Upper lobe of right lung (tissue), 1 donor: Measurements from ENCODE around the gene XYLT1. TPM values are rescaled to one million over a fixed set of nuclear protein-coding genes. Genes with fewer than 3 reads are reported as not detected.
"Not testable (repeated sequence)": the region's sequence is repeated elsewhere in the genome, so short reads cannot be mapped to it uniquely, and the experiment has no call there.

Experiments used
- ATAC-seq: fragments of 200-7000 bp; cut with Tn5 transposase; one replicate; pipeline ENCODE4 v1.9.1; 2020; ENCODE audit warnings: mild to moderate bottlenecking, moderate library complexity
- DNase-seq: peaks from one replicate; pipeline ENCODE4 v3.0.0-alpha.2; 2020
- H3K27ac ChIP-seq: fragments of 200-600 bp; one replicate; pipeline ENCODE4 v1.8.0; 2022
- H3K27me3 ChIP-seq: fragments of 200-600 bp; one replicate; pipeline ENCODE4 v1.8.0; 2022; ENCODE audit warnings: mild to moderate bottlenecking
- H3K36me3 ChIP-seq: fragments of 200-600 bp; one replicate; pipeline ENCODE4 v1.8.0; 2022
- H3K4me1 ChIP-seq: fragments of 200-600 bp; one replicate; pipeline ENCODE4 v1.8.0; 2022
- H3K4me3 ChIP-seq: fragments of 200-600 bp; one replicate; pipeline ENCODE4 v1.8.0; 2022; ENCODE audit warnings: mild to moderate bottlenecking
- H3K9me3 ChIP-seq: fragments of 200-600 bp; one replicate; pipeline ENCODE4 v1.8.0; 2022
- intact Hi-C: fragments of 100-400 bp; cut with DNase I; formaldehyde crosslinking; loops from one replicate; pipeline ENCODE4 v1.11.0; 2022
- total RNA-seq: library from RNA; stranded (reverse); fragmentation: NEBNext Ultra II Directional; extraction: Animal tissue kit (Norgen Biotek cat#: 25700); gene quantifications from one replicate; pipeline ENCODE4 v1.2.1, GENCODE V29; 2021
- TF ChIP-seq, protein P1 (sequence below): fragments of 200-600 bp; IDR thresholded peaks from one replicate; pipeline ENCODE4 v1.8.0; 2022; ENCODE audit warnings: antibody characterized with exemption
- donor health status: DM: no; HTN: yes; CAD: no; lungs with severe emphysema.

The XYLT1 gene
- total RNA-seq, 1 donor from 2014 or later: 12.1 TPM

DNA sequence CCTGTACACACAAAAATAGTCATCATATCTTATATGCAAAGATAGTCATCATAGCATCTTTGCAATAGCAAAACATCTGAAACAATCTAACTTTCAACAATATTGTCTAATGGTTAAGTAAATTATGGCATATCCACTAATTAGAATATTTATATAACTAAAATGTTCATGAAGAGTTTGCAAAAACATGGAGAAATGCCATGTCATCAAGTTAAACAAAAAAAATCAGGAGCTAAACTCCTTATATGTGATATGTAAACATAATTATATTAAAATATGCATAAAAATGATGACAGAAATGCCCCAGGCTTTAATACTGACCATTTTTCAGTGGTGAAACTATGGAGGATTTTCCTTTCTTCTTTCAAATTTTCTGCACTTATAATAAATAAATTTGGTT is 22.3 kb upstream of the XYLT1 start:
- intact Hi-C loops: no loop called here
- Histone ChIP-seq H3K27ac (no peak overlapping the region), H3K4me1 (no peaks in the 10 kb centered on the region), H3K36me3 (no peaks in the 10 kb centered on the region), H3K27me3 (no peaks in the 10 kb centered on the region), H3K4me3 (no peak overlapping the region), H3K9me3 (no peaks in the 10 kb centered on the region)
- DNase-seq (no peak), ATAC-seq (no peak)
- TF ChIP-seq, protein P1, sequence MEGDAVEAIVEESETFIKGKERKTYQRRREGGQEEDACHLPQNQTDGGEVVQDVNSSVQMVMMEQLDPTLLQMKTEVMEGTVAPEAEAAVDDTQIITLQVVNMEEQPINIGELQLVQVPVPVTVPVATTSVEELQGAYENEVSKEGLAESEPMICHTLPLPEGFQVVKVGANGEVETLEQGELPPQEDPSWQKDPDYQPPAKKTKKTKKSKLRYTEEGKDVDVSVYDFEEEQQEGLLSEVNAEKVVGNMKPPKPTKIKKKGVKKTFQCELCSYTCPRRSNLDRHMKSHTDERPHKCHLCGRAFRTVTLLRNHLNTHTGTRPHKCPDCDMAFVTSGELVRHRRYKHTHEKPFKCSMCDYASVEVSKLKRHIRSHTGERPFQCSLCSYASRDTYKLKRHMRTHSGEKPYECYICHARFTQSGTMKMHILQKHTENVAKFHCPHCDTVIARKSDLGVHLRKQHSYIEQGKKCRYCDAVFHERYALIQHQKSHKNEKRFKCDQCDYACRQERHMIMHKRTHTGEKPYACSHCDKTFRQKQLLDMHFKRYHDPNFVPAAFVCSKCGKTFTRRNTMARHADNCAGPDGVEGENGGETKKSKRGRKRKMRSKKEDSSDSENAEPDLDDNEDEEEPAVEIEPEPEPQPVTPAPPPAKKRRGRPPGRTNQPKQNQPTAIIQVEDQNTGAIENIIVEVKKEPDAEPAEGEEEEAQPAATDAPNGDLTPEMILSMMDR: no peak

DNA sequence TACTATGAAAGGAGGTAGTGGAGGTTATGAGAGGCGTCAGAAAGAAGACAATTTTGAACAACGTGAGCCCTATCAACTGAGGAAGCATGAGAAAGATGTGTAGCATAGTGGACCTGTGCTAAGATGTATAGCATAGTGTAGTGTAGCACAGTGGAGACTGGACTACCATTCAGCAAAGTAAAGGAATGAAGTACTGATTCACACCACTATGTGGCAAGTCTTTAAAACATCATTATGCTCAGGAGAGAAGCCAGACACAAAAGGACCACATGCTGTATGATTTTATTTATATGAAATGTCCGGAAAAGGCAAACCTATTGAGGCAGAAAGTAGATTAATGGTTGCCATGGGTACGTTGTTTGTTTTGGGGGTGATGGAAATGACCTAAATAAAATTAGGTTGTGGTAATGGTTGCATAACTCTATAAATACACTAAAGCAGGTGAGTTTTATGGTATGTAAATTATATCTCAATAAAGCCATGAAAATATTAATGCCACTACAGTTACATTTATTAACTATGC is 20.4 kb upstream of the XYLT1 start:
- no peaks in the 10 kb centered on the region for H3K36me3 ChIP-seq
- no peaks in the 10 kb centered on the region for H3K4me1 ChIP-seq
- no peaks in the 10 kb centered on the region for H3K9me3 ChIP-seq
- intact Hi-C loops: no loop called here
- no peak overlapping the region for H3K27ac ChIP-seq
- H3K27me3 ChIP-seq: no peaks in the 10 kb centered on the region
- TF ChIP-seq, protein P1: no peak
- ATAC-seq (no peak), DNase-seq (no peak)
- no peak overlapping the region for H3K4me3 ChIP-seq

DNA sequence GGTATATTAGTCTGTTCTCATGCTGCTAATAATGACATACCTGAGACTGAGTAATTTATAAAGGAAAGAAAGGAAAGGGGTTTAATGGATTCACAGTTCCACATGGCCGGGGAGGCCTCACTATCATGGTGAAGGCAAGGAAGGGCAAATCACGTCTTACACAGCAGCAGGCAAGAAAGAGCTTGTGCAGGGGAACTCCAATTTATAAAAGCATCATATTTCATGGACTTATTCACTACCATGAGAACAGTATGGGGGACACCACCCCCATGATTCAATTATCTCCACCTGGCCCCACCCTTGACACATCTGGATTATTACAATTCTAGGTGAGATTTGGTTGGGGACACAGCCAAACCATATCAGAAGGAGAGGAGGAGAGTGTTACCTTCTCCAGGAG is 17.7 kb upstream of the XYLT1 start:
- no peaks in the 10 kb centered on the region for H3K27me3 ChIP-seq
- no peaks in the 10 kb centered on the region for H3K9me3 ChIP-seq
- intact Hi-C loops: no loop called here
- no peak for DNase-seq
- no peaks in the 10 kb centered on the region for H3K4me1 ChIP-seq
- no peak overlapping the region for H3K27ac ChIP-seq
- TF ChIP-seq, protein P1: no peak
- H3K36me3 ChIP-seq: no peaks in the 10 kb centered on the region
- ATAC-seq: no peak
- H3K4me3 ChIP-seq: no peak overlapping the region

DNA sequence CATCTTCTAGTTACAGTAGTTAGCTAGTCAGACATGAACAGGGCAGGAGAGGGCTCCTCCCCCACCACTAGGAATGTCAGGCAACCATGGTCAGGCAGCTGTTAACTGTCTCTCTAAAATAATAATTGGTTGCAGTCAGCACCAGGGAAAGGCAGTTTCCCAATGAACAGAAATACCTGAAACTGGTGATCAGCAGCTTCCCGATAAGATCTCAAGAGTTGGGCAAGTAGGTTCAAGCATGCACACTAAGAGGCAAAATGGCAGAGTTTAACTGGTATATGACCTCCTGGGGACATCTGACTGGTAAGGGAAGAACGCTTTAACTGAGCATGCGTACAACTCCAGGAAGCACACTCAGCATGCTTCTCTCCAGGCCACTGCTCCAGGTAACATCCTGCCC is 12.6 kb upstream of the XYLT1 start:
- Histone ChIP-seq H3K27me3 (no peaks in the 10 kb centered on the region), H3K4me1 (no peaks in the 10 kb centered on the region), H3K9me3 (no peaks in the 10 kb centered on the region), H3K4me3 (no peak overlapping the region), H3K36me3 (no peaks in the 10 kb centered on the region), H3K27ac (no peak overlapping the region)
- TF ChIP-seq, protein P1: no peak
- ATAC-seq: no peak
- intact Hi-C loops: no loop called here
- no peak for DNase-seq

DNA sequence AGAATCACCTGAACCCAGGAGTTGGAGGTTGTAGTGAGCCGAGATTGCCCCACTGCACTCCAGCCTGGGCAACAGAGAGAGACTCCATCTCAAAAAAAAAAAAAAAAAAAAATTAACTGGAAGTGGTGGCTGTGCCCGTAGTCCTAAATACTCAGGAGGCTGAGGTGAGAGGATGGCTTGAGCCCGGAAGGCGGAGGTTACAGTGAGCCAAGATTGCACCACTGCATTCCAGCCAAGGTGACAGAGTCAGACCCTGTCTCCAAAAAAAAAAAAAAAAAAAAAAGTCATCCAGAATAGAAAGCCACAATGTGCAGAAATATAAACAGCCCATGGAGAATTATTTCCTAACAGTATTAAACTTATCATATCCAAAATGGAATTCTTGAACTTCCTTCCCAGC is 11.6 kb upstream of the XYLT1 start:
- ATAC-seq, H3K9me3 ChIP-seq, intact Hi-C loops, H3K36me3 ChIP-seq, DNase-seq, H3K4me1 ChIP-seq, H3K27me3 ChIP-seq, H3K27ac ChIP-seq, H3K4me3 ChIP-seq: not testable (repeated sequence)

DNA sequence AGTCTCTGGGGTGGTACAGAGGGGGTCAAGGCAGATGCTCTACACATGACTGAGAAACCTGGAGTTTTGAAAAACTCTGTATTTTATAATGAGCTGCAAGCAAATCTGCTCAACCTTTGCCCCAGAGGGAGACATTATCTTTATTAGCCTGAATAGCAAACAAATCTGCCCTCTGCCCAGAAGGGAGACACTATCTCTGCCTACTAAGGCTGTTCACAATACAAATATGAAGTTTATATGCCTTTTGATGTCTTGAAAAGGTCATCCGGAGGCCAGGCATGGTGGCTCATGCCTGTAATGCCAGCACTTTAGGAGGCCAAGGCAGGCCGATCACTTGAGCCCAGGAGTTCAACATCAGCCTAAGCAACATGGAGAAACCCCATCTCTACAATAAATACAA is 11.0 kb upstream of the XYLT1 start:
- no peaks in the 10 kb centered on the region for H3K9me3 ChIP-seq
- peaks cover 4% of the 10 kb centered on the region for H3K4me1 ChIP-seq
- no peak overlapping the region for H3K27ac ChIP-seq
- intact Hi-C loops: no loop called here
- H3K27me3 ChIP-seq: no peaks in the 10 kb centered on the region
- ATAC-seq: no peak
- no peak overlapping the region for H3K4me3 ChIP-seq
- TF ChIP-seq, protein P1: no peak
- H3K36me3 ChIP-seq: no peaks in the 10 kb centered on the region
- no peak for DNase-seq

DNA sequence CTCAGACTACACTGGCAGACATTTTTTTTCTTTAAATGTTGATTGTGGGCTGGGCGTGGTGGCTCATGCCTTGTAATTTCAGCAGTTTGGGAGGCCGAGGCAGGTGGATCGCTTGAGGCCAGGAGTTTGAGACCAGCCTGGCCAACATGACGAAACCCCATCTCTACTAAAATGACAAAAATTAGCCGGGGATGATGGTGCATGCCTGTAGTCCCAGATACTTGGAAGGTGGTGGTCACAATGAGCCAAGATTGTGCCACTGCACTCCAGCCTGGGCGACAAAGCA is 6.4 kb upstream of the XYLT1 start:
- H3K27ac ChIP-seq, H3K9me3 ChIP-seq, ATAC-seq, H3K4me3 ChIP-seq, H3K36me3 ChIP-seq, H3K27me3 ChIP-seq, intact Hi-C loops, H3K4me1 ChIP-seq, DNase-seq: not testable (repeated sequence)
